Mesendoderm (in vitro differentiated cells): ENCODE results near the gene ALCAM.

Experiments used
- DNase-seq: peaks from one replicate; pipeline ENCODE4 v3.0.0; 2013
- H2AK5ac ChIP-seq: 2 replicates; pipeline ENCODE4 v1.6.1; 2013; ENCODE audit warnings: low read length, inconsistent platforms
- H2BK120ac ChIP-seq: 2 replicates; pipeline ENCODE4 v1.6.1; 2013; ENCODE audit warnings: low read depth, mild to moderate bottlenecking, low read length, moderate library complexity, mixed read lengths
- H2BK15ac ChIP-seq: replicated peaks from 2 replicates; pipeline ENCODE4 v1.6.1; 2013; ENCODE audit warnings: low read depth, mild to moderate bottlenecking, moderate library complexity
- H2BK5ac ChIP-seq: 2 replicates; pipeline ENCODE4 v1.6.1; 2013; ENCODE audit warnings: low read length, inconsistent platforms
- H3K18ac ChIP-seq: 2 replicates; pipeline ENCODE4 v1.6.1; 2013; ENCODE audit warnings: mild to moderate bottlenecking, low read length, mixed read lengths
- H3K23ac ChIP-seq: one replicate; pipeline ENCODE4 v1.6.1; 2013; ENCODE audit warnings: low read length
- H3K27ac ChIP-seq: 2 replicates; pipeline ENCODE4 v1.5.1; 2013; ENCODE audit warnings: low read depth, mild to moderate bottlenecking, inconsistent platforms, low read length, moderate library complexity
- H3K27me3 ChIP-seq: 2 replicates; pipeline ENCODE4 v1.6.1; 2013; ENCODE audit warnings: low read length, control low read depth, mild to moderate bottlenecking, inconsistent platforms; ENCODE audit not compliant: insufficient read depth, poor library complexity
- H3K36me3 ChIP-seq: 2 replicates; pipeline ENCODE4 v1.6.1; 2013; ENCODE audit warnings: low read length, inconsistent platforms; ENCODE audit not compliant: control insufficient read depth, insufficient read depth
- H3K4ac ChIP-seq: one replicate; pipeline ENCODE4 v1.6.1; 2013; ENCODE audit warnings: low read depth, mild to moderate bottlenecking, low read length, moderate library complexity
- H3K4me1 ChIP-seq: 2 replicates; pipeline ENCODE4 v1.6.1; 2013; ENCODE audit warnings: low read depth, low read length, inconsistent platforms; ENCODE audit not compliant: control insufficient read depth
- H3K4me2 ChIP-seq: 2 replicates; pipeline ENCODE4 v1.6.1; 2013; ENCODE audit warnings: low read length
- H3K4me3 ChIP-seq: 2 replicates; pipeline ENCODE4 v1.5.1; 2013; ENCODE audit warnings: mild to moderate bottlenecking, low read length
- H3K56ac ChIP-seq: one replicate; pipeline ENCODE4 v1.6.1; 2013; ENCODE audit warnings: low read length
- H3K79me1 ChIP-seq: 2 replicates; pipeline ENCODE4 v1.6.1; 2013; ENCODE audit warnings: low read length, inconsistent platforms
- H3K79me2 ChIP-seq: 2 replicates; pipeline ENCODE4 v1.6.1; 2013; ENCODE audit warnings: mild to moderate bottlenecking, low read length; ENCODE audit not compliant: control insufficient read depth, insufficient read depth
- H3K9ac ChIP-seq: 2 replicates; pipeline ENCODE4 v1.6.1; 2013; ENCODE audit warnings: low read length, inconsistent platforms
- H4K5ac ChIP-seq: one replicate; pipeline ENCODE4 v1.6.1; 2013; ENCODE audit warnings: low read length
- H4K8ac ChIP-seq: one replicate; pipeline ENCODE4 v1.6.1; 2013; ENCODE audit warnings: low read depth, mild to moderate bottlenecking, control low read depth, low read length, moderate library complexity
- WGBS: extraction: QIAGEN DNeasy Blood & Tissue Kit; methylation state at CpG from one replicate; pipeline ENCODE4 v1.1.7; 2013; ENCODE audit warnings: low lambda C conversion rate, missing lambda C conversion rate; ENCODE audit not compliant: insufficient coverage; ENCODE audit errors: extremely low coverage; 5-methylcytosine and 5-hydroxymethylcytosine counted together

ALCAM gene

GRCh38 chr3:105369500-105370371, 3.0 kb downstream of the ALCAM start:
- H3K27ac ChIP-seq: no peak overlapping the region
- no peaks in the 10 kb centered on the region for H3K4me1 ChIP-seq
- H3K4me2 ChIP-seq: peak overlapping the region; percentile 99
- no peaks in the 10 kb centered on the region for H3K79me2 ChIP-seq
- peak overlapping the region; percentile 83 for H3K9ac ChIP-seq
- peak; percentile 53 for DNase-seq
- peak overlapping the region; percentile 52 for H3K18ac ChIP-seq
- H3K23ac ChIP-seq: no peak overlapping the region
- no peak overlapping the region for H2AK5ac ChIP-seq
- no peak overlapping the region for H3K4ac ChIP-seq
- no peaks in the 10 kb centered on the region for H3K79me1 ChIP-seq
- no peak overlapping the region for H2BK120ac ChIP-seq
- H3K36me3 ChIP-seq: no peaks in the 10 kb centered on the region
- WGBS: no CpG with 5 or more reads among the region's 22 CpGs
- H3K4me3 ChIP-seq: peak overlapping the region; percentile 64
- peak overlapping the region; percentile 83 for H3K56ac ChIP-seq
- no peak overlapping the region for H4K8ac ChIP-seq
- no peak overlapping the region for H4K5ac ChIP-seq
- H3K27me3 ChIP-seq: no peaks in the 10 kb centered on the region
- H2BK5ac ChIP-seq: no peak overlapping the region
- H2BK15ac ChIP-seq: no peak overlapping the region

- Histone ChIP-seq H3K4me3 (no peak overlapping the region), H3K18ac (no peak overlapping the region), H3K4me2 (no peak overlapping the region), H4K5ac (no peak overlapping the region), H2AK5ac (no peak overlapping the region), H3K9ac (no peak overlapping the region), H3K56ac (no peak overlapping the region), H3K27ac (no peak overlapping the region), H3K36me3 (no peaks in the 10 kb centered on the region), H3K27me3 (no peaks in the 10 kb centered on the region), H3K4me1 (no peaks in the 10 kb centered on the region), H2BK15ac (no peak overlapping the region), H3K79me1 (no peaks in the 10 kb centered on the region), H4K8ac (no peak overlapping the region), H3K23ac (no peak overlapping the region), H3K4ac (no peak overlapping the region), H2BK5ac (no peak overlapping the region), H2BK120ac (no peak overlapping the region), H3K79me2 (no peaks in the 10 kb centered on the region)
- DNase-seq: no peak
Measured at GRCh38 chr3:105373383-105373782, 6.7 kb downstream of the ALCAM start.

- Histone ChIP-seq H3K79me2 (no peaks in the 10 kb centered on the region), H3K27me3 (no peaks in the 10 kb centered on the region), H3K4me3 (no peak overlapping the region), H3K79me1 (no peaks in the 10 kb centered on the region), H2AK5ac (no peak overlapping the region), H4K5ac (no peak overlapping the region), H3K4me2 (no peak overlapping the region), H3K4ac (no peak overlapping the region), H3K27ac (no peak overlapping the region), H2BK120ac (no peak overlapping the region), H3K18ac (no peak overlapping the region), H2BK5ac (no peak overlapping the region), H3K56ac (no peak overlapping the region), H3K9ac (no peak overlapping the region), H4K8ac (no peak overlapping the region), H3K23ac (no peak overlapping the region), H3K36me3 (no peaks in the 10 kb centered on the region), H2BK15ac (no peak overlapping the region), H3K4me1 (no peaks in the 10 kb centered on the region)
- WGBS: no CpG with 5 or more reads among the region's 8 CpGs
- DNase-seq: no peak
Measured at GRCh38 chr3:105375750-105376511, 9.2 kb downstream of the ALCAM start.

GRCh38 chr3:105377716-105378115, 11.0 kb downstream of the ALCAM start:
- no peak for DNase-seq
- H3K79me1 ChIP-seq: no peaks in the 10 kb centered on the region
- H2BK120ac ChIP-seq: no peak overlapping the region
- H3K27ac ChIP-seq: no peak overlapping the region
- no peaks in the 10 kb centered on the region for H3K27me3 ChIP-seq
- no peak overlapping the region for H3K9ac ChIP-seq
- H3K79me2 ChIP-seq: no peaks in the 10 kb centered on the region
- no peak overlapping the region for H3K4ac ChIP-seq
- H4K8ac ChIP-seq: no peak overlapping the region
- no peak overlapping the region for H4K5ac ChIP-seq
- no peak overlapping the region for H3K23ac ChIP-seq
- no peak overlapping the region for H3K56ac ChIP-seq
- no peak overlapping the region for H3K18ac ChIP-seq
- H3K4me3 ChIP-seq: no peak overlapping the region
- no peak overlapping the region for H3K4me2 ChIP-seq
- no peaks in the 10 kb centered on the region for H3K36me3 ChIP-seq
- 100% methylated on average over 1 of the region's 2 CpGs for WGBS
- no peak overlapping the region for H2BK5ac ChIP-seq
- no peak overlapping the region for H2AK5ac ChIP-seq
- no peak overlapping the region for H2BK15ac ChIP-seq
- no peaks in the 10 kb centered on the region for H3K4me1 ChIP-seq

- Histone ChIP-seq H3K79me2 (no peaks in the 10 kb centered on the region), H3K27ac (no peak overlapping the region), H3K4ac (no peak overlapping the region), H3K9ac (no peak overlapping the region), H3K4me2 (no peak overlapping the region), H3K4me3 (no peak overlapping the region), H4K5ac (no peak overlapping the region), H3K56ac (no peak overlapping the region), H3K36me3 (no peaks in the 10 kb centered on the region), H2BK15ac (no peak overlapping the region), H3K27me3 (no peaks in the 10 kb centered on the region), H2BK5ac (no peak overlapping the region), H2AK5ac (no peak overlapping the region), H3K4me1 (no peaks in the 10 kb centered on the region), H3K79me1 (no peaks in the 10 kb centered on the region), H4K8ac (no peak overlapping the region), H3K23ac (no peak overlapping the region), H2BK120ac (no peak overlapping the region), H3K18ac (no peak overlapping the region)
- DNase-seq: no peak
- no CpG with 5 or more reads among the region's 2 CpGs for WGBS
Measured at GRCh38 chr3:105385179-105385578, 18.5 kb downstream of the ALCAM start.
